Erythroblast (primary cell): Measurements from ENCODE around the gene ANGPT4.

ENCODE experiments used
- GATA1 ChIP-seq: IDR thresholded peaks from 2 replicates; pipeline ENCODE4 v1.6.1; 2011; ENCODE audit warnings: low read depth, mild to moderate bottlenecking, control low read depth, low read length, moderate library complexity
- POLR2A ChIP-seq: IDR thresholded peaks from 2 replicates; pipeline ENCODE4 v1.6.1; 2011; ENCODE audit warnings: mild to moderate bottlenecking, low read length

DNA sequence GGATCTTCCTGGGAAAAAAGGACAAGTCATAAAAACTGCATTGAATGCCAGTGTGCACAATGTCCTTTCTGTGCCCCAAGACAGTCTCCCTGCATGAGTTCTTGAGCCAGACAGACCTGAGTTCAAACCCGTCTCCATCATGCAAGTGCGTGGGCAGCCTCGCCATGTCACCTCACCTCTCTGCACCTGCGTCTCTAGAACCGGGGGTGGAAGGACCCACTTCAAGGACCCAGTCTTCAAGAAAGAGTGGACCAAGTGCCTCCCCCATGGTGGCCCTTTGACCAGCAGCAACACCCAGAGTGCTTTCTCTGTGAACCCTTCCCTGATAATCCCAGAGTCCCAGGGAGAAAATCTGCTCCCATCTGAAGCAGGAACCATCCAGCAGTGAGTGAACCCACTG lies 23.5 kb upstream of the ANGPT4 start:
- TF ChIP-seq POLR2A (no peak), GATA1 (no peak)
